ENCODE results near the gene C19orf67.
"Not testable (repeated sequence)": the region's sequence is repeated elsewhere in the genome, so short reads cannot be mapped to it uniquely, and the experiment has no call there.

The C19orf67 gene

DNA sequence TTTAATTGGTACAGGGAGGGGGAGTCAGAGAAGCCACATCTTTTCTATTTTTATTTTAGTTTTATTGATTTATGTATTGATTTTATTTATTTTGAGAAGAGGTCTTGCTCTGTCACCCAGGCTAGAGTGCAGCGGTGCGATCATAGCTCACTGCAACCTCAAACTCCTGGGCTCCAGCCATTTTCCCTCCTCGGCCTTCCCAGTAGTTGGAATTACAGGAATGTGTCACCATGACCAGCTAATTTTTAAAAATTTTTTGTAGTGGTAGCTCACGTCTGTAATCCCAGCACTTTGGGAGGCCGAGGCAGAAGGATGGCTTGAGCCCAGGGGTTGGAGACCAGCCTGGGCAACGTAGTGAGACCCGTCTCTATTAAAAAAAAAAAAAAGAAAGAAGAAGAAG, 49.9 kb downstream of the C19orf67 start:
- no peak overlapping the region for H3K4me3 ChIP-seq (ENCODE audit: low read length)
- TF ChIP-seq, protein P1, sequence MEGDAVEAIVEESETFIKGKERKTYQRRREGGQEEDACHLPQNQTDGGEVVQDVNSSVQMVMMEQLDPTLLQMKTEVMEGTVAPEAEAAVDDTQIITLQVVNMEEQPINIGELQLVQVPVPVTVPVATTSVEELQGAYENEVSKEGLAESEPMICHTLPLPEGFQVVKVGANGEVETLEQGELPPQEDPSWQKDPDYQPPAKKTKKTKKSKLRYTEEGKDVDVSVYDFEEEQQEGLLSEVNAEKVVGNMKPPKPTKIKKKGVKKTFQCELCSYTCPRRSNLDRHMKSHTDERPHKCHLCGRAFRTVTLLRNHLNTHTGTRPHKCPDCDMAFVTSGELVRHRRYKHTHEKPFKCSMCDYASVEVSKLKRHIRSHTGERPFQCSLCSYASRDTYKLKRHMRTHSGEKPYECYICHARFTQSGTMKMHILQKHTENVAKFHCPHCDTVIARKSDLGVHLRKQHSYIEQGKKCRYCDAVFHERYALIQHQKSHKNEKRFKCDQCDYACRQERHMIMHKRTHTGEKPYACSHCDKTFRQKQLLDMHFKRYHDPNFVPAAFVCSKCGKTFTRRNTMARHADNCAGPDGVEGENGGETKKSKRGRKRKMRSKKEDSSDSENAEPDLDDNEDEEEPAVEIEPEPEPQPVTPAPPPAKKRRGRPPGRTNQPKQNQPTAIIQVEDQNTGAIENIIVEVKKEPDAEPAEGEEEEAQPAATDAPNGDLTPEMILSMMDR (IDR thresholded peaks at IDR 0.05; ENCODE audit: insufficient read depth, low read depth, low read length, missing control alignments): no peak
- DNase-seq (ENCODE audit: low read depth): no peak

DNA sequence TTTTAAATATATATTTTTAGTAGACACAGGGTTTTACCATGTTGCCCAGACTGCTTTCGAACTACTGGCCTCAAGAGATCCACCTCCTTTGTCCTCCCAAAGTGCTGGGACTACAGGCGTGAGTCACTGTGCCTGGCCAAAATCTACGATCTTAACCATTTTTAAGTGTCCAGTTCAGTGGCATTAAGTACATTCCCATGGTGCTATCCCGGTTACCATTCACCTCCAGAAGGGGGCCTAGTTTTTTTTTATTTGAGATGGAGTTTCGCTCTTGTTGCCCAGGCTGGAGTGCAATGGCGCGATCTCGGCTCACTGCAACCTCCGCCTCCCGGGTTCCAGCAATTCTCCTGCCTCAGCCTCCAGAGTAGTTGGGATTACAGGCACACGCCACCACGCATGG, 50.4 kb downstream of the C19orf67 start:
- DNase-seq (ENCODE audit: low read depth); H3K4me3 ChIP-seq (ENCODE audit: low read length): not testable (repeated sequence)

DNA sequence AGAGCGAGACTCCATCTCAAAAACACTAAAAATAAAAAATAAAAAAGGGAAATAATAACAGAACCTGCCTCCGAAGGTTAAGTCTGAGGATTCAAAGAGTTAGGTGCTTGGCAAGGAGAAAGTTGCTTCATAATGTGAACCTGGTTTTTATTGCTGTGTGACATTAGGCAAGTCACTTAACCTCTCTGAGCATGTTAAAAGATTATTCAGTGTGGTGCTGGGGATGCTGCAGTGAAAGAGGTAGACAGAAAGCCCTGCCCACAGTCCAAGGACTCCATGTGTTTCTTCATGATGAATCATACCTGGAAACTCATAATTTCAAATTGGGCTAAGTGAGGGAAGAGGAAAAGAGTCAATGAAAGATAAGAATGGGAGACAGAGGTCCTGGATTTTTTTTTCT, 51.6 kb downstream of the C19orf67 start:
- TF ChIP-seq, protein P1 (IDR thresholded peaks at IDR 0.05; ENCODE audit: insufficient read depth, low read depth, low read length, missing control alignments): no peak
- H3K4me3 ChIP-seq (ENCODE audit: low read length): no peak overlapping the region
- DNase-seq (ENCODE audit: low read depth): peak; percentile 60

DNA sequence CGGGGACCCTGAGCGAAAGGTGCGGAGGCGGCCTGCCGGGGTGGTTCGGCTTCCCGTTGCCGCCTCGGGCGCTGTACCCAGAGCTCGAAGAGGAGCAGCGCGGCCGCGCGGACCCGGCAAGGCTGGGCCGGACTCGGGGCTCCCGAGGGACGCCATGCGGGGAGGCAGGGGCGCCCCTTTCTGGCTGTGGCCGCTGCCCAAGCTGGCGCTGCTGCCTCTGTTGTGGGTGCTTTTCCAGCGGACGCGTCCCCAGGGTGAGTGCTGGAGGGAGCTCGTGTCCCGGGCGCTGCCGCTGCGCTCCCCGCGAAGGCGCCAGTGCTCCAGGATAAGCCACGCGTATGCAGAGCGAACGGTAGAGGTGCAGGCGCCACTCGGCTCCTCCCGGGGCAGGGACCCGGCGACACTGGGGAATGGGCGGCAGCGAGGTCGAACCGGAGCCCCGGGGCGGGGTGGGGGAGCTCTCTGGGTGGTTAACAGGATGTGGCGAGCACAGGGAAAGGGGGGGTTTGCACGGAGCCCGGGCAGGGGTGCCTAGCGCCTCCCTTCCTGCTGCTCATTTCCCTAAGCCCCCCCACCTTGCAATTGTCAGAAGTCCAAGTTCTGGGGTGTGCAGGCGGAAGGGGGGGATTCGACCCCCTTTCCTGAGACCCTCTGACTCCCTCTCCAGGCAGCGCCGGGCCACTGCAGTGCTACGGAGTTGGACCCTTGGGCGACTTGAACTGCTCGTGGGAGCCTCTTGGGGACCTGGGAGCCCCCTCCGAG, 53.7 kb downstream of the C19orf67 start, which contains the start of gene IL27RA:
IL27RA (plus strand) TSS at position 44 of the 762 bp plus-strand sequence; CDS start at position 155, 111 bp downstream.
- DNase-seq (ENCODE audit: low read depth): peak; percentile 51

More for the DNA sequence above, 53.7 kb downstream of the C19orf67 start, which contains the start of gene IL27RA:
- TF ChIP-seq, protein P1 (IDR thresholded peaks at IDR 0.05; ENCODE audit: insufficient read depth, low read depth, low read length, missing control alignments): peak; percentile 56
- H3K4me3 ChIP-seq (ENCODE audit: low read length): peak within 1 kb of the TSS; percentile 51
